ENCODE measurements around the gene SLC12A3.

SLC12A3 gene

DNA sequence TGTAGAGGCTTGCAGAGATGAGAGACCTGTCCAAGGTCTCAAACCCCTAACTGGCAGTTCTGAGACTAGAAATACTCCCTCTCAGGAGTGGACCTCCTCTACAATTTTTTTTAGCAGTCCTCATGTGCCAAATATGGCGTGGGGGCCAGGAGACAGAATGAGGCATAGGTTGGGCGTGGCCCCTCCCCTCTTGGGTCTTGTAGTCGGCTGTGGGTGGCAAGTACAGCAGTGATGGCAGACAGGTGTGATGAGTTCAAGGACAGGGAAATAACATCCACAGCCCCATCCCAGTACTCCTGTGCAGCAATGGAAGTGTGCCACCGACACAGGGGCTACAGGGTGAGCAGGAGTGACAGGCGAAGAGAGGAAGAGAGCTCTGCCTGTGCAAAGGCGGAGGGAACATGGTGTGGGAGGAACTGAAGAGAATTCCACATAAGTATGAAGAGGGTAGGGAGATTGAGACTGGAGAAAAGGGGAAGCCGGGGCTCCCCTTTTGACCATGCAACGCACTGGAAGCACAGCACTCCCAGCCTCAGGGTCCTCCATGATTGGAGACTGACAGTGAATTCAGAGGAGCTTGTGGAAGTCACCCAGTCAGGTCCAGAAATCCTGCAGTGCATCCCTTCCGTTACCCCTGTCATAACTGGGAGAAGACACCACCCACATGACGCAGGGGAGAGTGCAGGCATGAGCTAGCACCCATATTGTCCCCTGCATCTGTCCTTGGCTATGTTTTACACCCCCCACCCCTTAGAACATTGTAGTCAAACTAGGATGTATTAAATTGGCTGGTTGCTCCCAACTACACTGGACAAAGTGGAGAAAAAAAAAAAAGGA lies 82.0 kb downstream of the SLC12A3 start:
- Histone ChIP-seq H3K4me1 (ENCODE audit: control insufficient read depth, insufficient read depth, low read length) (no peaks in the 10 kb centered on the region), H3K36me3 (ENCODE audit: control insufficient read depth, insufficient read depth, low read length) (peaks cover 32% of the 10 kb centered on the region), H3K9me3 (ENCODE audit: control insufficient read depth, low read length) (no peaks in the 10 kb centered on the region), H3K27me3 (ENCODE audit: control insufficient read depth, insufficient read depth, low read length) (no peaks in the 10 kb centered on the region), H3K4me3 (ENCODE audit: low read length) (no peak overlapping the region), H3K9ac (ENCODE audit: low read length) (no peak overlapping the region)

DNA sequence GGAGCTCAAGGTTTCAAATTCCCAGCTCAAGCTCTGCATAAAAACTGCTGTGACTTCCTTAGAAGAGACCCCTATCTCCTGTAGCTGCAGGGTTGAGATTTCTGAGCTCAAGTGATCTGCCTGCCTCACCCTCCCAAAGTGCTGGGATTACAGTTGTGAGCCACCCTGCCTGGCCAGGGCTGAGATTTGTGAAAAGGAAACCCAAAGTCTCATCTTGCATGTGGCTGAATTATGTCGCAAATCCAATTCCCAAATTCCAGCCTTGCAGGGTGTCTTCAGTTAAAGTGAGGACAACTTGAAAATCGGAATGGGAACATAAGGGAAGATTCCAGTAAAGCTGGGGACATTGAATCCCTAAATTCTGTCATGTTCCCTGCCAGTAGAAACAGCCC lies 82.6 kb downstream of the SLC12A3 start:
- Histone ChIP-seq H3K27me3 (ENCODE audit: control insufficient read depth, insufficient read depth, low read length) (no peaks in the 10 kb centered on the region), H3K36me3 (ENCODE audit: control insufficient read depth, insufficient read depth, low read length) (peaks cover 26% of the 10 kb centered on the region), H3K4me3 (ENCODE audit: low read length) (no peak overlapping the region), H3K9ac (ENCODE audit: low read length) (no peak overlapping the region), H3K4me1 (ENCODE audit: control insufficient read depth, insufficient read depth, low read length) (no peaks in the 10 kb centered on the region), H3K9me3 (ENCODE audit: control insufficient read depth, low read length) (no peaks in the 10 kb centered on the region)

DNA sequence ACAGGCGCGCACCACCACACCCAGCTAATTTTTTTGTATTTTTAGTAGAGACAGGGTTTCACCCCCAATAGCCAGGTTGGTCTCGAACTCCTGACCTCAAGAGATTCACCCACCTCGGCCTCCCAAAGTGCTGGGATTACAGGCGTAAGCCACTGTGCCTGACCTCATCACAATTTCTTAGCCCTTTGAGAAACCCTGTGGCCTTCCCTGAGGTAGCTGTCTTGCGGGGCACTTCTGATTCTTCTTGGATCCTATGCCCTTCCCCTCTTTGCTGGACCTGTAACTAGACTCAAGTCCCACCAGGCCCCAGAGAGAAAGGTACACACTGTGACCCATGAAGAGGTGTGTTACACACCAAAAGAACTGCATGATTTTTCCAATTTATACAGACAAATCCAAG lies 83.2 kb downstream of the SLC12A3 start:
- Histone ChIP-seq H3K9ac (ENCODE audit: low read length) (no peak overlapping the region), H3K4me3 (ENCODE audit: low read length) (no peak overlapping the region), H3K4me1 (ENCODE audit: control insufficient read depth, insufficient read depth, low read length) (no peaks in the 10 kb centered on the region), H3K36me3 (ENCODE audit: control insufficient read depth, insufficient read depth, low read length) (peaks cover 20% of the 10 kb centered on the region), H3K9me3 (ENCODE audit: control insufficient read depth, low read length) (no peaks in the 10 kb centered on the region), H3K27me3 (ENCODE audit: control insufficient read depth, insufficient read depth, low read length) (no peaks in the 10 kb centered on the region)

DNA sequence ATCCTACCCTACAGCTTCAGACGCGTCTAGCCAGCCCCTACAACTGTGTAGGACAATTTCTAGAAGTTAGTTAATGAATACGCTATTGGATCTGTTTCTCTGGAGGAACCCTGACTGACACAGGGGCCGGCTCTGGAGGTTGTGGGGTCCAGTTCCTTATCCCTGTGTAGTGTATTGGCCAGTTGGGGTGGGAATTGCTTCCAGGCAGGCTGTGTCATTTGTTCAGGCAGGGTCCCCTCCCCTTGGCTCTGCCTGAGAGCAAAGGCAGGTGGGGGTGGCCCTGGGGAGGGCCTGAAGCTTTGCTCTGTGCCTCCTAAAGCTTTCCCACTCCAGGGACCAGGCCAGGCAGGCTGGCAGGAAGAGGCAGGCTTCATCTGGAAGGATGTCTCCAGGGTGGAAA lies 85.0 kb downstream of the SLC12A3 start:
- Histone ChIP-seq H3K4me1 (ENCODE audit: control insufficient read depth, insufficient read depth, low read length) (no peaks in the 10 kb centered on the region), H3K4me3 (ENCODE audit: low read length) (no peak overlapping the region), H3K9ac (ENCODE audit: low read length) (no peak overlapping the region), H3K9me3 (ENCODE audit: control insufficient read depth, low read length) (no peaks in the 10 kb centered on the region), H3K27me3 (ENCODE audit: control insufficient read depth, insufficient read depth, low read length) (no peaks in the 10 kb centered on the region), H3K36me3 (ENCODE audit: control insufficient read depth, insufficient read depth, low read length) (peaks cover 5% of the 10 kb centered on the region)

DNA sequence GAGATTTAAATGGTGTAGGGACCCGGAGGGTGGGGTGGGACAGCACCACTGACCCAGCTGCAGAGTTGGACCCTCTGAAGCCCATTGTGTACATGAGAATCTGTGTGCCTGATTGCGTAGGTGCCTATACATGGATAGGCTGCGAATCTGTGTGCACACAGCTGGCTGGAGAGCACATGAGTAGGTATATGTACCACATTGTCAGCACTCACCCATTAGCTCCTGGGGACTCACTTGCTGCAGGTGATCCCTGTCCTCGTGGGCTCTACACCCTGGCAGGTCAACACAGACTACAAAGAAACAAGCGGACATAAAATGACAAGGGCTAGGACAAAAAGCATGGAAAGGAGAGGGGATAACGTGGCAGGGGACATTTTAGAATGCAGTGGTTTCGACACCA lies 85.4 kb downstream of the SLC12A3 start:
- Histone ChIP-seq H3K9ac (ENCODE audit: low read length) (no peak overlapping the region), H3K9me3 (ENCODE audit: control insufficient read depth, low read length) (no peaks in the 10 kb centered on the region), H3K36me3 (ENCODE audit: control insufficient read depth, insufficient read depth, low read length) (peaks cover 1% of the 10 kb centered on the region), H3K4me3 (ENCODE audit: low read length) (no peak overlapping the region), H3K4me1 (ENCODE audit: control insufficient read depth, insufficient read depth, low read length) (no peaks in the 10 kb centered on the region), H3K27me3 (ENCODE audit: control insufficient read depth, insufficient read depth, low read length) (no peaks in the 10 kb centered on the region)

DNA sequence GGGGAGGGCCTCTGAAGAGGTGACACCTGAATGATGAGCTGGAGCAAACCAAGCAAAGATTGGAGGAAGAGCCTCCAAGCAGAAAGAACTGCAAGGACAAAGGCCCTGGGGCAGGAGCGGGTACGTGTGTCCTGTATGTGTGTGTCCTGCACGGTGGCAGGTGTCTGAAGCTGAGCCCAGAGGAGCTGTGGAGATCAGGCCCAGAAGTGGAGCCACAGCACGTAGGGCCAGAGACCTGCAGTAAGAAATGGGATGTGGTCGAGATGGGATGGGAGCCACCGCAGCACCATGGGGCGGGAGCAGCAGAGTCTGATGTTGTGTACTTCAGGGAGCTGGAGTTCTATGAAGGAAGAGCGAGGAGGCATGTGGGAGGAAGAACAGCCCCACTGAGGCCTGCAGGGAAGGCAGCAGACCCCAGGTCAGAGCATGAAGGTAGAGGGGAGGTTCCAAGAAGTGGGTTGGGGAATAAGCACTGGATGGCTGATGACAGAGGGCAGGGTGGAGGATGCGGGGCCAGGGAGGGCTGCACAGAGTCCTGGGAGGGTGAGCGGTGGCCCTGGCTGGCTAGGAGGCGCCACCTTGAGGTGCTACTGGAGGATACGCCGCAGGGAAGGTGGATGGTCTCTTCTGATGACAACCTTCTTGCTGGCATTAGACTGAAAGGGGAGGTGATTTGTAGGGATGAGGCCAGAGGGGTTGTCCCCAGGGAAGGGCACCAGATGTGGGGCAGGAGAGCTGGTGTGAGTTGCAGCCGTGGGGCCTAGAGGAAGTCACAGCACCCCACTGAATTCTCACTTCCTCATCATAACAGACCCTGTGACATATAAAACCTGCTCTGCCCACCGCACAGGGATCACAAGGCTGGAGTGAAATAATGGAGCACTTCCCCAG lies 86.1 kb downstream of the SLC12A3 start:
- H3K36me3 ChIP-seq (ENCODE audit: control insufficient read depth, insufficient read depth, low read length), result no peaks in the 10 kb centered on the region
- H3K9ac ChIP-seq (ENCODE audit: low read length), result no peak overlapping the region
- H3K9me3 ChIP-seq (ENCODE audit: control insufficient read depth, low read length), result no peaks in the 10 kb centered on the region
- H3K27me3 ChIP-seq (ENCODE audit: control insufficient read depth, insufficient read depth, low read length), result no peaks in the 10 kb centered on the region
- no peaks in the 10 kb centered on the region for H3K4me1 ChIP-seq (ENCODE audit: control insufficient read depth, insufficient read depth, low read length)
- H3K4me3 ChIP-seq (ENCODE audit: low read length), result no peak overlapping the region

DNA sequence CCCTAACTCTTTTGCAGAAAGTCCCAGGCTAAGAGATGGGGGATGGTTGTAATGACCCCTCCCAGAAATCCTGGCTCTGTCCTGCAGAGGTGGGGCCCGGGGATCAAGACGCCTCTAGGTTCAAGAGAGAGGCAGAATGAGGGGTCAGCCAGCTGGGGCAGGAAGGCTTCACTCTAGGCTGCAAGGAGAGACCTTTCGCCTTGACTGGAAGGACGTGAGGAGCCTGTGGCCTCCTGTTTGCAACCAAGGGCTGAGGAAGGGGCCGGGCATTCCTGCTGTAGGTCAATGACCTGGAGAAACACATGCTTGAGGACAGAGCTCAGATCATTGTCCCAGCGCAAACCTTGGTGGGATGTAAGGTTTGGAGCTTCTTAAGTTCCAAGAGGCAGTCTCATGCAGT lies 88.0 kb downstream of the SLC12A3 start:
- no peak overlapping the region for H3K9ac ChIP-seq (ENCODE audit: low read length)
- no peaks in the 10 kb centered on the region for H3K27me3 ChIP-seq (ENCODE audit: control insufficient read depth, insufficient read depth, low read length)
- no peaks in the 10 kb centered on the region for H3K9me3 ChIP-seq (ENCODE audit: control insufficient read depth, low read length)
- H3K36me3 ChIP-seq (ENCODE audit: control insufficient read depth, insufficient read depth, low read length), result no peaks in the 10 kb centered on the region
- H3K4me3 ChIP-seq (ENCODE audit: low read length), result no peak overlapping the region
- no peaks in the 10 kb centered on the region for H3K4me1 ChIP-seq (ENCODE audit: control insufficient read depth, insufficient read depth, low read length)

DNA sequence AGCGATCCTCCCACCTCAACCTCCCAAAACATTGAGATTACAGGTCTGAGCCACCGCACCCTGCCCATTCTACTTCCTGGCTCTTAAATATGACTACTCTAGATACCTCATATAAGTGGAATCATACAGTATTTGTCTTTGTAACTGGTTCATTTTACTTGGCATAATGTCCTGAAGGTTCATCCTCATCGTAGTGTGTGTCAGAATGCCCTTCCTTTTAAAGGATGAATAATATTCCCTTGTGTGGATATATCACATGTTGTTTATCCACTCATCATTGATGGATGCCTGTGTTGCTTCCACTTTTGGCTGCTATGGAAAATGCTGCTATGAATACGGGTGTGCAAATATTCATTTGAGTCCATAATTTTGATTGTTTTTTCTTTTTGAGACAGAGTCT lies 91.1 kb downstream of the SLC12A3 start:
- Histone ChIP-seq H3K4me1 (ENCODE audit: control insufficient read depth, insufficient read depth, low read length) (no peaks in the 10 kb centered on the region), H3K4me3 (ENCODE audit: low read length) (no peak overlapping the region), H3K9me3 (ENCODE audit: control insufficient read depth, low read length) (no peaks in the 10 kb centered on the region), H3K27me3 (ENCODE audit: control insufficient read depth, insufficient read depth, low read length) (no peaks in the 10 kb centered on the region), H3K9ac (ENCODE audit: low read length) (no peak overlapping the region), H3K36me3 (ENCODE audit: control insufficient read depth, insufficient read depth, low read length) (no peaks in the 10 kb centered on the region)

DNA sequence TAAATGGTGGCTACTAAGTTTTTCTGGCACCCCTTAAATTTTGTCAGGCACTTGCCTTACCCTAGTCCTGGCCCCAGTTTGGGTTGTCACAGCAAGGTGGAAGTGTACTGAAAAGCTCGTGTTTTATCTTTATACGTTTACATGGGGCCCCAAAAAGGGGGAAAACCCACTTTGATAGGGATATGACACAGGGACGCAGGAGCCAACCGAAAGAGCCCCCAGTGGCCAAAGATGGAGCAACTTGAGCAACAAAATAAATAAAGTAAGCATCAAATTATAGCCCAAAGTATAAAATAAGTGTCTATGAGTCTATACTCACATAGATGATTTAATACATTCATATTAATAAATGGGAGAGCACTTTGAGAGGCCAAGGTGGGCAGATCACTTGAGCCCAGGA lies 91.7 kb downstream of the SLC12A3 start:
- H3K4me1 ChIP-seq (ENCODE audit: control insufficient read depth, insufficient read depth, low read length), result no peaks in the 10 kb centered on the region
- H3K9ac ChIP-seq (ENCODE audit: low read length), result no peak overlapping the region
- no peaks in the 10 kb centered on the region for H3K27me3 ChIP-seq (ENCODE audit: control insufficient read depth, insufficient read depth, low read length)
- H3K9me3 ChIP-seq (ENCODE audit: control insufficient read depth, low read length), result no peaks in the 10 kb centered on the region
- H3K4me3 ChIP-seq (ENCODE audit: low read length), result no peak overlapping the region
- no peaks in the 10 kb centered on the region for H3K36me3 ChIP-seq (ENCODE audit: control insufficient read depth, insufficient read depth, low read length)

DNA sequence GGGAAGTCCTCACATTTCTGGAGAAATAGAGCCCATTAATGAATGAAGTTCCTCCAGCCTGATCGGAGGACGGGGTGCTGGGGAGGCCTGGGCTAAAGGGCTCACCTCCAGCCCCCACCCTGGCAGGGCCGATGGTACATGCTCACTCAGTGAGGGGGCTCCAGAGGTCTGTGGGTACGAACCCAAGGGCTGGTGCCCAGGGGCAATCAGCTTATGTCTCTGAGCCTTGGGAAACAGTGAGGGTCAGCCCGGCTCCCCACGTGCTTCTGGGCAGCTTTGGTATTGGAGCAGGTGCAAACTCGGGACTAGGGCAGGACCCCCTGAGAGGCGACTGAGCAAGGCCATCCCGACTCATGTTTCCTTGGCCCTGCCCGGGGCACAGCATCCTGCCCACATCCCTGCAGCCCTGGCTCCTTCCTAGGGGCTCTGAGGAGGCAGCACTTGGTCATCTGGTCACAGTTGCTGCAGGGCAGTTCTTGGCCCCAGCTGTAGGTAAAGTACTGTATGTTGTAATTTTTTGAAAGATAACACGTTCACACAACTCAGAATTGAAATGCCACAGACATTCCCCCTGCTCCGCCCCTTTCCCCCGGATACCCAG lies 95.8 kb downstream of the SLC12A3 start:
- H3K4me3 ChIP-seq (ENCODE audit: low read length), result no peak overlapping the region
- H3K4me1 ChIP-seq (ENCODE audit: control insufficient read depth, insufficient read depth, low read length), result peaks cover 3% of the 10 kb centered on the region
- no peaks in the 10 kb centered on the region for H3K36me3 ChIP-seq (ENCODE audit: control insufficient read depth, insufficient read depth, low read length)
- H3K9ac ChIP-seq (ENCODE audit: low read length), result no peak overlapping the region
- no peaks in the 10 kb centered on the region for H3K27me3 ChIP-seq (ENCODE audit: control insufficient read depth, insufficient read depth, low read length)
- no peaks in the 10 kb centered on the region for H3K9me3 ChIP-seq (ENCODE audit: control insufficient read depth, low read length)

DNA sequence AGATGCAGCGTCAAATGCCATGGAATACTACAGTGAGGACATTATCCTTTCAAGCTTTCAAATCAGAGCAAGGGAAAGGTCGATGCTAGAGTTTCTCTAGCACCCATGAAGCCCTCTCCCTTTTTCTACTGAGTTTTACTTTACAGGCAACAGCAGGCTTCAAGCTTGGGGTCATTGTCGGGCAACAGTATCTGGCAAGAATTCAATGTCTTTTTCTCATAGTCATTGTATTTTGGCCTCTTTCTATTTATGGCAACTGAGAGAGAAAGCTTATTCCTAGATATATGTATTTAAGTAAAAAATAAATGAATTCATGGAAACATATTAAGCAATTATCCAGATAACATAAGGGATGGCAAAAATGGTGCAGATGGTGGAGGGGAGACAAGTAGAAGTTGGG lies 96.4 kb downstream of the SLC12A3 start:
- Histone ChIP-seq H3K4me3 (ENCODE audit: low read length) (no peak overlapping the region), H3K27me3 (ENCODE audit: control insufficient read depth, insufficient read depth, low read length) (no peaks in the 10 kb centered on the region), H3K4me1 (ENCODE audit: control insufficient read depth, insufficient read depth, low read length) (peaks cover 3% of the 10 kb centered on the region), H3K9me3 (ENCODE audit: control insufficient read depth, low read length) (no peaks in the 10 kb centered on the region), H3K9ac (ENCODE audit: low read length) (no peak overlapping the region), H3K36me3 (ENCODE audit: control insufficient read depth, insufficient read depth, low read length) (no peaks in the 10 kb centered on the region)

DNA sequence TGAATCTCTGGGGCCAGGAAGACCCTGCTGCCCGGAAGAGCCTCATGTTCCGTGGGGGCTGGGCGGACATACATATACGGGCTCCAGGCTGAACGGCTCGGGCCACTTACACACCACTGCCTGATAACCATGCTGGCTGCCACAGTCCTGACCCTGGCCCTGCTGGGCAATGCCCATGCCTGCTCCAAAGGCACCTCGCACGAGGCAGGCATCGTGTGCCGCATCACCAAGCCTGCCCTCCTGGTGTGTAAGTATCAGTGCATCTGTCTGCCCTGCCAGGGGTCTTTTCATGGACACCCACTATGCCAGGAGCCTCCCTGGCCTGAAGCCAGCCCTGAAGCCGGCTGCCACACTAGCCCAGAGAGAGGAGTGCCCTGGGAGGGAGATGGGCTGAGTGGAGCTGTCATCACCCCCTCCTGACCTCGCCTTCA lies 96.9 kb downstream of the SLC12A3 start, which contains the start of gene CETP:
Gene CETP, plus strand, starts transcription at position 100 of the 431 bp plus-strand sequence. Its CDS starts 30 bp downstream, at position 130.
- Histone ChIP-seq H3K27me3 (ENCODE audit: control insufficient read depth, insufficient read depth, low read length) (no peaks in the 10 kb centered on the region), H3K9ac (ENCODE audit: low read length) (no peak within 1 kb of the TSS), H3K4me3 (ENCODE audit: low read length) (no peak within 1 kb of the TSS), H3K9me3 (ENCODE audit: control insufficient read depth, low read length) (no peaks in the 10 kb centered on the region), H3K4me1 (ENCODE audit: control insufficient read depth, insufficient read depth, low read length) (peaks cover 3% of the 10 kb centered on the region), H3K36me3 (ENCODE audit: control insufficient read depth, insufficient read depth, low read length) (no peaks in the 10 kb centered on the region)
